OCI-LY1 (cell line): ENCODE results near the gene CEP57L1.

Experiments used
- H2AFZ ChIP-seq: fragments of 200-600 bp; sonication (generic), shearing (Covaris generic); 2 replicates; pipeline ENCODE4 v1.6.0; 2014; ENCODE audit warnings: antibody characterized with exemption, mild to moderate bottlenecking, low read length
- H3F3A ChIP-seq: fragments of 200-600 bp; sonication (generic), shearing (Covaris generic); 2 replicates; pipeline ENCODE4 v1.6.0; 2014; ENCODE audit warnings: mild to moderate bottlenecking, antibody characterized with exemption, low read length, moderate library complexity; ENCODE audit not compliant: insufficient read depth
- H3K27ac ChIP-seq: fragments of 200-600 bp; sonication (generic); 2 replicates; pipeline ENCODE4 v1.5.1; 2014; ENCODE audit warnings: low read length, mixed run types, mild to moderate bottlenecking, low read depth; ENCODE audit not compliant: poor library complexity, severe bottlenecking
- H3K27me3 ChIP-seq: fragments of 200-600 bp; sonication (generic); 2 replicates; pipeline ENCODE4 v1.6.0; 2014; ENCODE audit warnings: antibody characterized with exemption, mild to moderate bottlenecking, low read length, moderate library complexity; ENCODE audit not compliant: insufficient read depth
- H3K36me3 ChIP-seq: fragments of 200-600 bp; sonication (generic); 2 replicates; pipeline ENCODE4 v1.6.1; 2014; ENCODE audit warnings: mild to moderate bottlenecking, antibody characterized with exemption, low read length, moderate library complexity, mixed read lengths; ENCODE audit not compliant: insufficient read depth
- H3K4me1 ChIP-seq: fragments of 200-600 bp; sonication (generic); 2 replicates; pipeline ENCODE4 v1.5.1; 2014; ENCODE audit warnings: mild to moderate bottlenecking, low read length, moderate library complexity; ENCODE audit not compliant: insufficient read depth, severe bottlenecking
- H3K4me2 ChIP-seq: fragments of 200-600 bp; sonication (generic), shearing (Covaris generic); 2 replicates; pipeline ENCODE4 v1.6.1; 2014; ENCODE audit warnings: low read length
- H3K4me3 ChIP-seq: fragments of 200-600 bp; sonication (generic); 2 replicates; pipeline ENCODE4 v1.5.1; 2014; ENCODE audit warnings: low read length, low read depth, mild to moderate bottlenecking, mixed read lengths; ENCODE audit not compliant: poor library complexity, severe bottlenecking
- H3K79me2 ChIP-seq: fragments of 200-600 bp; shearing (Covaris generic); 2 replicates; pipeline ENCODE4 v1.6.1; 2016; ENCODE audit warnings: mixed run types, low read length, mixed read lengths; ENCODE audit not compliant: insufficient read depth
- H3K9ac ChIP-seq: fragments of 200-600 bp; sonication (generic), shearing (Covaris generic); 2 replicates; pipeline ENCODE4 v1.6.1; 2014; ENCODE audit warnings: mild to moderate bottlenecking, low read length, mixed read lengths
- H3K9me2 ChIP-seq: fragments of 200-600 bp; sonication (generic), shearing (Covaris generic); 2 replicates; pipeline ENCODE4 v1.6.1; 2014; ENCODE audit warnings: low read depth, mild to moderate bottlenecking, low read length, mixed read lengths
- H3K9me3 ChIP-seq: fragments of 200-600 bp; shearing (Covaris generic); 2 replicates; pipeline ENCODE4 v1.6.1; 2014; ENCODE audit warnings: low read length, mixed read lengths
- H4K20me1 ChIP-seq: fragments of 200-600 bp; sonication (generic), shearing (Covaris generic); 2 replicates; pipeline ENCODE4 v1.6.0; 2016; ENCODE audit warnings: mild to moderate bottlenecking, low read length; ENCODE audit not compliant: insufficient read depth
- CTCF ChIP-seq: fragments of 200-600 bp; sonication (generic), shearing (Covaris generic); IDR thresholded peaks from 2 replicates; pipeline ENCODE4 v1.5.1; 2017; ENCODE audit warnings: mild to moderate bottlenecking, antibody characterized with exemption, low read length, moderate library complexity, mixed read lengths
- EZH2 ChIP-seq: fragments of 200-600 bp; sonication (generic), shearing (Covaris generic); IDR thresholded peaks from 2 replicates; pipeline ENCODE4 v1.8.0; 2017; ENCODE audit warnings: borderline replicate concordance, mixed run types, mild to moderate bottlenecking, antibody characterized with exemption, low read length, moderate library complexity, mixed read lengths

CEP57L1 gene

GRCh38 chr6:109117346-109118035 is 22.2 kb downstream of the CEP57L1 start:
- Histone ChIP-seq H3K79me2 (no peaks in the 10 kb centered on the region), H3K27ac (no peak overlapping the region), H3K36me3 (no peaks in the 10 kb centered on the region), H3K27me3 (no peaks in the 10 kb centered on the region), H3K4me2 (no peak overlapping the region), H2AFZ (no peak overlapping the region), H3K9me2 (no peaks in the 10 kb centered on the region), H3K4me3 (no peak overlapping the region), H3K9ac (no peak overlapping the region), H4K20me1 (no peaks in the 10 kb centered on the region), H3F3A (no peaks in the 10 kb centered on the region), H3K4me1 (peaks cover 16% of the 10 kb centered on the region), H3K9me3 (no peaks in the 10 kb centered on the region)
- TF ChIP-seq EZH2 = no peak
- TF ChIP-seq CTCF = no peak

GRCh38 chr6:109118337-109118736 is 23.0 kb downstream of the CEP57L1 start:
- no peaks in the 10 kb centered on the region for H3F3A ChIP-seq
- H4K20me1 ChIP-seq = no peaks in the 10 kb centered on the region
- H3K36me3 ChIP-seq = no peaks in the 10 kb centered on the region
- no peak overlapping the region for H3K9ac ChIP-seq
- H3K9me2 ChIP-seq = no peaks in the 10 kb centered on the region
- no peak overlapping the region for H3K4me3 ChIP-seq
- TF ChIP-seq EZH2 (no peak), CTCF (no peak)
- H3K4me2 ChIP-seq = no peak overlapping the region
- no peak overlapping the region for H3K27ac ChIP-seq
- peaks cover 16% of the 10 kb centered on the region for H3K4me1 ChIP-seq
- H2AFZ ChIP-seq = no peak overlapping the region
- no peaks in the 10 kb centered on the region for H3K79me2 ChIP-seq
- H3K9me3 ChIP-seq = no peaks in the 10 kb centered on the region
- H3K27me3 ChIP-seq = no peaks in the 10 kb centered on the region

GRCh38 chr6:109118871-109119354 is 23.6 kb downstream of the CEP57L1 start:
- Histone ChIP-seq H3K27me3 (no peaks in the 10 kb centered on the region), H2AFZ (no peak overlapping the region), H3K4me3 (no peak overlapping the region), H3K9me2 (no peaks in the 10 kb centered on the region), H3K36me3 (no peaks in the 10 kb centered on the region), H3K9me3 (no peaks in the 10 kb centered on the region), H3K79me2 (no peaks in the 10 kb centered on the region), H3F3A (no peaks in the 10 kb centered on the region), H4K20me1 (no peaks in the 10 kb centered on the region), H3K27ac (no peak overlapping the region), H3K4me1 (peaks cover 16% of the 10 kb centered on the region), H3K4me2 (no peak overlapping the region), H3K9ac (no peak overlapping the region)
- no peak for TF ChIP-seq EZH2
- no peak for TF ChIP-seq CTCF
